ENCODE data around the gene RGS21. TPM values are rescaled to one million over a fixed set of nuclear protein-coding genes. Genes with fewer than 3 reads are reported as not detected.

The RGS21 gene
- total and polyA plus RNA-seq, 10 of the 15 experiments (the other 5 are each of a cell fraction or from before 2014, with no cell fraction given): not detected

DNA sequence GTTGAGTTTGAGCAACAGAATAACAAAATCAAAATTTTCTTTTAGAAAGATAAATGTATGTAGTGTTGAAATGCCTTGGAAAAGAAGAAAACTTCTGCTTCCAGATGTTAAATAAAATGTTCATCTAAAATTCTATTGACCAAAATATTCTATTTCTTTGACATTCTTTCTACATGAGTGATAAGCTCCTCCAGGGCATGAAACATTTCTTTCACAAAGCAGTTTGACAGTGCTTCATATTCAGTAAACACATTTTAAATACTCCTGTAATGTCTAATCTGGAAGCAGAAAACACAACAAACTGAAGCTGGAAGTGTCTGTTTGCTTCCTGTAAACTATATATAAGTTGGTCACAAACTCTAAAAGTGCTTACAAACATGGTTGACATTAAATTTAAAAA lies 61.5 kb downstream of the RGS21 start:
- ChIA-PET CTCF (no interaction called here), RAD21 (ENCODE audit: unreplicated experiment) (no interaction called here), POLR2A (no interaction called here), SMC1A (ENCODE audit: uncharacterized antibody, unreplicated experiment) (no interaction called here)
- no peak for FAIRE-seq
- Histone ChIP-seq H3K27ac (ENCODE audit: control insufficient read depth, insufficient read depth) (no peak overlapping the region), H3K9ac (ENCODE audit: control insufficient read depth, insufficient read depth, low read length) (no peak overlapping the region), H3K27me3 (replicated peaks in 1 of 2; ENCODE audit: control insufficient read depth in 2 of 2, insufficient read depth in 2 of 2, low read length in 1 of 2) (no peaks in the 10 kb centered on the region), H4K20me1 (ENCODE audit: control insufficient read depth, insufficient read depth) (no peaks in the 10 kb centered on the region), H3K4me3 (no peak overlapping the region), H2AFZ (ENCODE audit: control insufficient read depth, low read depth, low read length) (no peak overlapping the region), H3K4me1 (ENCODE audit: control insufficient read depth, insufficient read depth, low read length) (no peaks in the 10 kb centered on the region), H3K79me2 (ENCODE audit: control insufficient read depth, insufficient read depth, low read length) (no peaks in the 10 kb centered on the region), H3K9me3 (replicated peaks; ENCODE audit: control insufficient read depth, insufficient read depth, low read length) (no peaks in the 10 kb centered on the region), H3K36me3 (ENCODE audit: control insufficient read depth in 2 of 2, insufficient read depth in 2 of 2, low read length in 1 of 2) (no peaks in the 10 kb centered on the region), H3K4me2 (ENCODE audit: control insufficient read depth, insufficient read depth) (no peak overlapping the region)
- TF ChIP-seq, protein P1, sequence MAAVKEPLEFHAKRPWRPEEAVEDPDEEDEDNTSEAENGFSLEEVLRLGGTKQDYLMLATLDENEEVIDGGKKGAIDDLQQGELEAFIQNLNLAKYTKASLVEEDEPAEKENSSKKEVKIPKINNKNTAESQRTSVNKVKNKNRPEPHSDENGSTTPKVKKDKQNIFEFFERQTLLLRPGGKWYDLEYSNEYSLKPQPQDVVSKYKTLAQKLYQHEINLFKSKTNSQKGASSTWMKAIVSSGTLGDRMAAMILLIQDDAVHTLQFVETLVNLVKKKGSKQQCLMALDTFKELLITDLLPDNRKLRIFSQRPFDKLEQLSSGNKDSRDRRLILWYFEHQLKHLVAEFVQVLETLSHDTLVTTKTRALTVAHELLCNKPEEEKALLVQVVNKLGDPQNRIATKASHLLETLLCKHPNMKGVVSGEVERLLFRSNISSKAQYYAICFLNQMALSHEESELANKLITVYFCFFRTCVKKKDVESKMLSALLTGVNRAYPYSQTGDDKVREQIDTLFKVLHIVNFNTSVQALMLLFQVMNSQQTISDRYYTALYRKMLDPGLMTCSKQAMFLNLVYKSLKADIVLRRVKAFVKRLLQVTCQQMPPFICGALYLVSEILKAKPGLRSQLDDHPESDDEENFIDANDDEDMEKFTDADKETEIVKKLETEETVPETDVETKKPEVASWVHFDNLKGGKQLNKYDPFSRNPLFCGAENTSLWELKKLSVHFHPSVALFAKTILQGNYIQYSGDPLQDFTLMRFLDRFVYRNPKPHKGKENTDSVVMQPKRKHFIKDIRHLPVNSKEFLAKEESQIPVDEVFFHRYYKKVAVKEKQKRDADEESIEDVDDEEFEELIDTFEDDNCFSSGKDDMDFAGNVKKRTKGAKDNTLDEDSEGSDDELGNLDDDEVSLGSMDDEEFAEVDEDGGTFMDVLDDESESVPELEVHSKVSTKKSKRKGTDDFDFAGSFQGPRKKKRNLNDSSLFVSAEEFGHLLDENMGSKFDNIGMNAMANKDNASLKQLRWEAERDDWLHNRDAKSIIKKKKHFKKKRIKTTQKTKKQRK (IDR thresholded peaks at IDR 0.05; ENCODE audit: low read depth, low read length): no peak
- no peak for TF ChIP-seq STAT3 (IDR thresholded peaks at IDR 0.05; ENCODE audit: low read depth, low read length)
- TF ChIP-seq RCOR1 (conservative IDR thresholded peaks at IDR 0.05; ENCODE audit: low read depth, low read length): no peak
- no peak for TF ChIP-seq NFIC (IDR thresholded peaks at IDR 0.05; ENCODE audit: low read depth, low read length)
- TF ChIP-seq, protein P2, sequence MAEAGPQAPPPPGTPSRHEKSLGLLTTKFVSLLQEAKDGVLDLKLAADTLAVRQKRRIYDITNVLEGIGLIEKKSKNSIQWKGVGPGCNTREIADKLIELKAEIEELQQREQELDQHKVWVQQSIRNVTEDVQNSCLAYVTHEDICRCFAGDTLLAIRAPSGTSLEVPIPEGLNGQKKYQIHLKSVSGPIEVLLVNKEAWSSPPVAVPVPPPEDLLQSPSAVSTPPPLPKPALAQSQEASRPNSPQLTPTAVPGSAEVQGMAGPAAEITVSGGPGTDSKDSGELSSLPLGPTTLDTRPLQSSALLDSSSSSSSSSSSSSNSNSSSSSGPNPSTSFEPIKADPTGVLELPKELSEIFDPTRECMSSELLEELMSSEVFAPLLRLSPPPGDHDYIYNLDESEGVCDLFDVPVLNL (IDR thresholded peaks at IDR 0.05; ENCODE audit: low read depth, low read length): no peak
- no peak for TF ChIP-seq ZNF207 (IDR thresholded peaks at IDR 0.05; ENCODE audit: borderline replicate concordance)
- TF ChIP-seq ATF7 (IDR thresholded peaks at IDR 0.05; ENCODE audit: low read depth): no peak
- intact Hi-C loops (cut with micrococcal nuclease; ENCODE audit: unreplicated experiment) (no loop called here), in situ Hi-C loops (cut with MboI) (no loop called here)
- no TSS peak for BruUV-seq (replicated peaks)
- ATAC-seq: no peak
- DNase-seq (ENCODE audit: low read depth, low spot score): no peak

All from GM12878 (cell line).